HG03432 (cell line): ENCODE results near the gene CPED1.
"Not testable (repeated sequence)": the region's sequence is repeated elsewhere in the genome, so short reads cannot be mapped to it uniquely, and the experiment has no call there.

ENCODE experiments used
- ATAC-seq: cut with Tn5 transposase; IDR thresholded peaks from one replicate; pipeline ENCODE4 v1.9.1; 2021; ENCODE audit warnings: mild to moderate bottlenecking, moderate library complexity; ENCODE audit not compliant: unreplicated experiment

CPED1 gene

GRCh38 chr7:121167971-121168370 lies 179.5 kb downstream of the CPED1 start:
- no peak for ATAC-seq

- no peak for ATAC-seq
Observed at GRCh38 chr7:121169469-121169868, 181.0 kb downstream of the CPED1 start.

GRCh38 chr7:121172484-121172883 lies 184.0 kb downstream of the CPED1 start:
- ATAC-seq, result no peak

- ATAC-seq, result no peak
Observed at GRCh38 chr7:121175826-121176225, 187.3 kb downstream of the CPED1 start.

GRCh38 chr7:121178452-121178851 lies 189.9 kb downstream of the CPED1 start:
- ATAC-seq, result no peak

GRCh38 chr7:121178869-121179497 lies 190.5 kb downstream of the CPED1 start:
- peak; percentile 37 for ATAC-seq

- ATAC-seq, result peak; percentile 96
Observed at GRCh38 chr7:121180436-121181063, 192.0 kb downstream of the CPED1 start.

GRCh38 chr7:121181357-121181756 lies 192.8 kb downstream of the CPED1 start:
- ATAC-seq, result no peak

- no peak for ATAC-seq
Observed at GRCh38 chr7:121182281-121182680, 193.8 kb downstream of the CPED1 start.

GRCh38 chr7:121182902-121183301 lies 194.4 kb downstream of the CPED1 start:
- no peak for ATAC-seq

- ATAC-seq, result not testable (repeated sequence)
Observed at GRCh38 chr7:121183883-121184282, 195.4 kb downstream of the CPED1 start.

GRCh38 chr7:121186746-121187145 lies 198.2 kb downstream of the CPED1 start:
- peak; percentile 36 for ATAC-seq

- ATAC-seq, result peak; percentile 89
Observed at GRCh38 chr7:121187222-121187621, 198.7 kb downstream of the CPED1 start.

- ATAC-seq, result no peak
Observed at GRCh38 chr7:121187676-121188075, 199.2 kb downstream of the CPED1 start.

GRCh38 chr7:121192834-121193233 lies 204.3 kb downstream of the CPED1 start:
- ATAC-seq, result no peak

GRCh38 chr7:121195010-121195409 lies 206.5 kb downstream of the CPED1 start:
- ATAC-seq, result no peak

GRCh38 chr7:121195874-121196273 lies 207.4 kb downstream of the CPED1 start:
- no peak for ATAC-seq

- no peak for ATAC-seq
Observed at GRCh38 chr7:121196286-121196685, 207.8 kb downstream of the CPED1 start.

- no peak for ATAC-seq
Observed at GRCh38 chr7:121197455-121197854, 208.9 kb downstream of the CPED1 start.

- ATAC-seq, result no peak
Observed at GRCh38 chr7:121198502-121198901, 210.0 kb downstream of the CPED1 start.

GRCh38 chr7:121202125-121202524 lies 213.6 kb downstream of the CPED1 start:
- no peak for ATAC-seq

GRCh38 chr7:121202834-121203233 lies 214.3 kb downstream of the CPED1 start:
- no peak for ATAC-seq

- no peak for ATAC-seq
Observed at GRCh38 chr7:121204537-121204936, 216.0 kb downstream of the CPED1 start.
